H9 (cell line): ENCODE results near the gene NKIRAS2. TPM values are rescaled to one million over a fixed set of nuclear protein-coding genes. Genes with fewer than 3 reads are reported as not detected.

ENCODE experiments used
- DNase-seq: peaks from one replicate; pipeline ENCODE4 v3.0.0-alpha.2; 2017
- H2AFZ ChIP-seq: one replicate; pipeline ENCODE4 v1.6.1; 2013; ENCODE audit warnings: mild to moderate bottlenecking, low read length, control low read depth, moderate library complexity
- H2AK5ac ChIP-seq: 2 replicates; pipeline ENCODE4 v1.6.1; 2013; ENCODE audit warnings: low read length, control low read depth, mixed read lengths; ENCODE audit not compliant: insufficient read length
- H2BK120ac ChIP-seq: one replicate; pipeline ENCODE4 v1.6.1; 2013; ENCODE audit warnings: low read depth, mild to moderate bottlenecking, low read length, control low read depth, inconsistent platforms; ENCODE audit not compliant: poor library complexity, severe bottlenecking
- H2BK12ac ChIP-seq: 2 replicates; pipeline ENCODE4 v1.6.1; 2013; ENCODE audit warnings: low read length, control low read depth, mixed read lengths, low read depth; ENCODE audit not compliant: insufficient read length
- H2BK15ac ChIP-seq: 2 replicates; pipeline ENCODE4 v1.6.1; 2013; ENCODE audit warnings: low read depth, low read length, control low read depth
- H2BK20ac ChIP-seq: one replicate; pipeline ENCODE4 v1.6.1; 2013; ENCODE audit warnings: low read depth, mild to moderate bottlenecking, low read length, control low read depth, inconsistent platforms; ENCODE audit not compliant: poor library complexity, severe bottlenecking
- H2BK5ac ChIP-seq: 2 replicates; pipeline ENCODE4 v1.6.1; 2013; ENCODE audit warnings: low read length, control low read depth, mixed read lengths; ENCODE audit not compliant: insufficient read length
- H3K14ac ChIP-seq: 2 replicates; pipeline ENCODE4 v1.6.1; 2013; ENCODE audit warnings: low read length, control low read depth; ENCODE audit not compliant: insufficient read depth
- H3K18ac ChIP-seq: 2 replicates; pipeline ENCODE4 v1.6.1; 2013; ENCODE audit warnings: low read depth, mild to moderate bottlenecking, mixed read lengths, low read length, control low read depth; ENCODE audit not compliant: insufficient read length
- H3K23ac ChIP-seq: 2 replicates; pipeline ENCODE4 v1.6.1; 2013; ENCODE audit warnings: low read length, control low read depth, mixed read lengths, low read depth; ENCODE audit not compliant: insufficient read length
- H3K23me2 ChIP-seq: 2 replicates; pipeline ENCODE4 v1.6.1; 2013; ENCODE audit warnings: low read depth, mild to moderate bottlenecking, mixed read lengths, low read length, control low read depth; ENCODE audit not compliant: insufficient read length, poor library complexity, severe bottlenecking
- H3K27ac ChIP-seq: 2 replicates; pipeline ENCODE4 v1.5.1; 2013; ENCODE audit warnings: low read length, control low read depth, mixed read lengths, low read depth; ENCODE audit not compliant: insufficient read length
- H3K27me3 ChIP-seq: 2 replicates; pipeline ENCODE4 v1.6.1; 2013; ENCODE audit warnings: low read length, control low read depth, inconsistent platforms; ENCODE audit not compliant: insufficient read depth
- H3K4ac ChIP-seq: 2 replicates; pipeline ENCODE4 v1.6.1; 2013; ENCODE audit warnings: low read depth, mild to moderate bottlenecking, control low read depth, inconsistent platforms, low read length, moderate library complexity
- H3K4me1 ChIP-seq: 2 replicates; pipeline ENCODE4 v1.6.1; 2013; ENCODE audit warnings: low read length, control low read depth, inconsistent platforms; ENCODE audit not compliant: insufficient read depth
- H3K4me2 ChIP-seq: 2 replicates; pipeline ENCODE4 v1.6.1; 2013; ENCODE audit warnings: low read length, control low read depth, mixed read lengths; ENCODE audit not compliant: insufficient read length, insufficient read depth
- H3K56ac ChIP-seq: 2 replicates; pipeline ENCODE4 v1.6.1; 2013; ENCODE audit warnings: low read depth, mild to moderate bottlenecking, mixed read lengths, low read length, control low read depth; ENCODE audit not compliant: insufficient read length
- H3K79me1 ChIP-seq: 2 replicates; pipeline ENCODE4 v1.6.1; 2013; ENCODE audit warnings: low read depth, mild to moderate bottlenecking, moderate library complexity, low read length, control low read depth, inconsistent platforms; ENCODE audit not compliant: insufficient read depth, poor library complexity, severe bottlenecking
- H3K79me2 ChIP-seq: 2 replicates; pipeline ENCODE4 v1.6.1; 2013; ENCODE audit warnings: low read length, control low read depth, inconsistent platforms; ENCODE audit not compliant: insufficient read depth
- H3K9ac ChIP-seq: 2 replicates; pipeline ENCODE4 v1.6.1; 2013; ENCODE audit warnings: low read length, control low read depth, mixed read lengths; ENCODE audit not compliant: insufficient read length; ENCODE audit errors: extremely low read depth
- H3K9me3 ChIP-seq: one replicate; pipeline ENCODE4 v1.6.1; 2013; ENCODE audit warnings: low read depth, low read length, inconsistent platforms; ENCODE audit not compliant: control insufficient read depth
- H3T11ph ChIP-seq: one replicate; pipeline ENCODE4 v1.6.1; 2013; ENCODE audit warnings: mild to moderate bottlenecking, low read length, control low read depth, inconsistent platforms
- H4K20me1 ChIP-seq: one replicate; pipeline ENCODE4 v1.6.1; 2013; ENCODE audit not compliant: control insufficient read depth, insufficient read length, insufficient read depth
- H4K5ac ChIP-seq: 2 replicates; pipeline ENCODE4 v1.6.1; 2013; ENCODE audit warnings: low read depth, mild to moderate bottlenecking, mixed read lengths, low read length, control low read depth; ENCODE audit not compliant: insufficient read length
- H4K8ac ChIP-seq: replicated peaks from 2 replicates; pipeline ENCODE4 v1.6.1; 2013; ENCODE audit warnings: low read length, control low read depth, mixed read lengths, low read depth; ENCODE audit not compliant: insufficient read length
- H4K91ac ChIP-seq: 2 replicates; pipeline ENCODE4 v1.6.1; 2013; ENCODE audit warnings: low read depth, mild to moderate bottlenecking, moderate library complexity, mixed read lengths, low read length, control low read depth; ENCODE audit not compliant: insufficient read length
- H3K27ac Mint-ChIP-seq, 3 experiments: 2 replicates in 2 of 3; 3 replicates in 1 of 3; pipeline ENCODE4 v1.8.0; 2020 to 2021; ENCODE audit warnings: mixed read lengths in 3 of 3, mild to moderate bottlenecking in 1 of 3, moderate library complexity in 1 of 3
- H3K27me3 Mint-ChIP-seq: 2 replicates; pipeline ENCODE4 v1.8.0; 2021; ENCODE audit warnings: low read depth, mild to moderate bottlenecking, moderate library complexity, mixed read lengths
- H3K36me3 Mint-ChIP-seq, 3 experiments: 2 replicates in 2 of 3; 3 replicates in 1 of 3; pipeline ENCODE4 v1.8.0; 2020 to 2021; ENCODE audit warnings: low read depth in 3 of 3, mixed read lengths in 3 of 3; ENCODE audit not compliant: insufficient read depth in 1 of 3
- H3K4me1 Mint-ChIP-seq, 2 experiments: 2 replicates each; pipeline ENCODE4 v1.8.0; 2020; ENCODE audit warnings: mixed read lengths in 2 of 2
- H3K4me3 Mint-ChIP-seq, 2 experiments: 2 replicates in 1 of 2; 3 replicates in 1 of 2; pipeline ENCODE4 v1.8.0; 2020 to 2021; ENCODE audit warnings: mild to moderate bottlenecking in 2 of 2, mixed read lengths in 2 of 2, moderate library complexity in 1 of 2
- H3K9me3 Mint-ChIP-seq, 2 experiments: 2 replicates in 1 of 2; 3 replicates in 1 of 2; pipeline ENCODE4 v1.8.0; 2020; ENCODE audit warnings: mild to moderate bottlenecking in 2 of 2, mixed read lengths in 2 of 2, moderate library complexity in 1 of 2
- WGBS: extraction: QIAGEN DNeasy Blood & Tissue Kit; methylation state at CpG from one replicate; pipeline ENCODE4 v1.1.7; 2013; ENCODE audit warnings: missing lambda C conversion rate, low lambda C conversion rate, mixed read lengths; ENCODE audit not compliant: insufficient read length; ENCODE audit errors: extremely low coverage; 5-methylcytosine and 5-hydroxymethylcytosine counted together
- total RNA-seq: library from RNA; stranded (reverse); gene quantifications from 2 replicates; pipeline ENCODE4 v1.2.1, GENCODE V29; 2021
- TF ChIP-seq, protein P1 (sequence below): fragments of 200-600 bp; sonication (generic); conservative IDR thresholded peaks from 3 replicates; pipeline ENCODE4 v1.8.0; 2021; ENCODE audit warnings: antibody characterized with exemption, mild to moderate bottlenecking

NKIRAS2 gene
- total RNA-seq, 1 experiment from 2014 or later, result 37.1 TPM

GRCh38 chr17:42025936-42026335, 6.0 kb downstream of the NKIRAS2 start:
- Histone ChIP-seq H3K27me3 (no peaks in the 10 kb centered on the region; the same call in 1 of the 2 replicates), H3K9me3 (no peaks in the 10 kb centered on the region), H3K14ac (no peak overlapping the region), H3K4me1 (no peaks in the 10 kb centered on the region), H2BK5ac (no peak overlapping the region), H3K23me2 (no peaks in the 10 kb centered on the region), H4K8ac (no peak overlapping the region), H2BK12ac (no peak overlapping the region), H3K9ac (no peak overlapping the region), H2BK20ac (no peak overlapping the region), H3K4ac (no peak overlapping the region), H3K18ac (no peak overlapping the region), H4K91ac (no peak overlapping the region), H4K20me1 (no peaks in the 10 kb centered on the region), H3K23ac (no peak overlapping the region), H4K5ac (no peak overlapping the region), H2BK120ac (no peak overlapping the region), H3K79me2 (no peaks in the 10 kb centered on the region), H3K56ac (no peak overlapping the region), H2AK5ac (no peak overlapping the region), H3K27ac (no peak overlapping the region), H3T11ph (no peak overlapping the region), H2BK15ac (no peak overlapping the region), H2AFZ (no peak overlapping the region), H3K4me2 (no peak overlapping the region), H3K79me1 (no peaks in the 10 kb centered on the region)
- Mint-ChIP-seq H3K27me3 (no peaks in the 10 kb centered on the region; the same call in none of the 2 replicates), H3K36me3 (peaks cover 21 to 41% (median 39%) of the 10 kb centered on the region in 3 experiments), H3K27ac (peak overlapping the region in 1 of 3 experiments; percentile 57; a peak in 1 of 7 replicates), H3K9me3 (no peaks in the 10 kb centered on the region), H3K4me1 (peaks cover 24 to 37% of the 10 kb centered on the region in 2 experiments), H3K4me3 (no peak overlapping the region)
- no peak for DNase-seq
- no CpG with 5 or more reads among the region's 3 CpGs for WGBS
- TF ChIP-seq, protein P1, sequence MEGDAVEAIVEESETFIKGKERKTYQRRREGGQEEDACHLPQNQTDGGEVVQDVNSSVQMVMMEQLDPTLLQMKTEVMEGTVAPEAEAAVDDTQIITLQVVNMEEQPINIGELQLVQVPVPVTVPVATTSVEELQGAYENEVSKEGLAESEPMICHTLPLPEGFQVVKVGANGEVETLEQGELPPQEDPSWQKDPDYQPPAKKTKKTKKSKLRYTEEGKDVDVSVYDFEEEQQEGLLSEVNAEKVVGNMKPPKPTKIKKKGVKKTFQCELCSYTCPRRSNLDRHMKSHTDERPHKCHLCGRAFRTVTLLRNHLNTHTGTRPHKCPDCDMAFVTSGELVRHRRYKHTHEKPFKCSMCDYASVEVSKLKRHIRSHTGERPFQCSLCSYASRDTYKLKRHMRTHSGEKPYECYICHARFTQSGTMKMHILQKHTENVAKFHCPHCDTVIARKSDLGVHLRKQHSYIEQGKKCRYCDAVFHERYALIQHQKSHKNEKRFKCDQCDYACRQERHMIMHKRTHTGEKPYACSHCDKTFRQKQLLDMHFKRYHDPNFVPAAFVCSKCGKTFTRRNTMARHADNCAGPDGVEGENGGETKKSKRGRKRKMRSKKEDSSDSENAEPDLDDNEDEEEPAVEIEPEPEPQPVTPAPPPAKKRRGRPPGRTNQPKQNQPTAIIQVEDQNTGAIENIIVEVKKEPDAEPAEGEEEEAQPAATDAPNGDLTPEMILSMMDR, result no peak
